A549 (cell line): Measurements from ENCODE around the gene UGT1A4. TPM values are rescaled to one million over a fixed set of nuclear protein-coding genes. Genes with fewer than 3 reads are reported as not detected.

ENCODE experiments used
- ATAC-seq, 2 experiments: fragments of 200-7000 bp in 1 of 2; fragments of >200 bp in 1 of 2; cut with Nextera tagmentation in 1 of 2; cut with Tn5 transposase in 1 of 2; 3 replicates each; pipeline versions ENCODE4 v1.8.0 to v1.9.1; 2018 to 2020; ENCODE audit warnings: mild to moderate bottlenecking in 1 of 2, moderate library complexity in 1 of 2
- CTCF ChIA-PET: fragments of 300-600 bp; sonication (Branson Sonifier 250); formaldehyde crosslinking; extraction: SDS; loops from one replicate; lab custom pipeline; 2021; ENCODE audit warnings: antibody characterized with exemption, inconsistent platforms; lab: Yijun Ruan, JAX
- POLR2A ChIA-PET: fragments of 350-600 bp; formaldehyde crosslinking; extraction: SDS; loops from one replicate; lab custom pipeline; 2021; ENCODE audit warnings: antibody characterized with exemption, inconsistent platforms; lab: Yijun Ruan, JAX
- DNase-seq, 2 experiments: peaks; one replicate each; pipeline versions ENCODE4 v3.0.0 to v3.0.0-alpha.2; 2011 to 2016; ENCODE audit warnings: low read depth in 1 of 2, low spot score in 1 of 2
- FAIRE-seq: peaks from 2 replicates; lab custom pipeline; 2011; peaks lifted over from hg19 to GRCh38; lab: Jason Lieb, UNC
- H3K27ac ChIP-seq, 2 experiments: fragments of >200 bp; sonication (Bioruptor Twin); formaldehyde crosslinking; 3 replicates each; pipeline ENCODE4 v1.5.1; 2016 to 2017
- H3K4me1 ChIP-seq: fragments of >200 bp; sonication (Bioruptor Twin); formaldehyde crosslinking; 3 replicates; pipeline ENCODE4 v1.6.1; 2016
- H3K4me2 ChIP-seq: fragments of >200 bp; sonication (Bioruptor Twin); formaldehyde crosslinking; 3 replicates; pipeline ENCODE4 v1.6.1; 2016
- H3K4me3 ChIP-seq: fragments of >200 bp; sonication (Bioruptor Twin); formaldehyde crosslinking; 3 replicates; pipeline ENCODE4 v1.5.1; 2016
- H3K9me3 ChIP-seq: fragments of >200 bp; sonication (Bioruptor Twin); formaldehyde crosslinking; 3 replicates; pipeline ENCODE4 v1.6.1; 2016
- BHLHE40 ChIP-seq: IDR thresholded peaks from 2 replicates; pipeline ENCODE4 v1.6.1; 2012; ENCODE audit warnings: low read depth, low read length, inconsistent platforms
- CHD4 ChIP-seq: fragments of 200-600 bp; sonication (generic); IDR thresholded peaks from 2 replicates; pipeline ENCODE4 v1.6.1; 2016; ENCODE audit warnings: antibody characterized with exemption, mild to moderate bottlenecking, borderline replicate concordance
- E2F6 ChIP-seq: IDR thresholded peaks from 2 replicates; pipeline ENCODE4 v1.6.1; 2012; ENCODE audit warnings: low read depth, borderline replicate concordance
- EHF ChIP-seq: fragments of 250-450 bp; sonication (Bioruptor Pico); IDR thresholded peaks from 2 replicates; pipeline ENCODE4 v1.5.0; 2020; ENCODE audit warnings: mild to moderate bottlenecking
- ELK1 ChIP-seq: fragments of 150-350 bp; IDR thresholded peaks from 2 replicates; pipeline ENCODE4 v1.6.1; 2014; ENCODE audit warnings: low read depth, mild to moderate bottlenecking, low read length
- FOSB ChIP-seq: fragments of 250-450 bp; sonication (Bioruptor Pico); IDR thresholded peaks from 2 replicates; pipeline ENCODE4 v1.5.0; 2020; ENCODE audit warnings: mild to moderate bottlenecking, moderate library complexity
- FOSL2 ChIP-seq, 2 experiments: fragments of 450-650 bp in 1 of 2; fragments of >200 bp in 1 of 2; sonication (Bioruptor Twin) in 1 of 2; formaldehyde crosslinking; IDR thresholded peaks; 2 replicates each; pipeline versions ENCODE4 v1.5.0 to v1.6.1; 2016 to 2020; ENCODE audit warnings: mild to moderate bottlenecking in 1 of 2, moderate library complexity in 1 of 2
- GATA3 ChIP-seq: IDR thresholded peaks from 2 replicates; pipeline ENCODE4 v1.6.1; 2012; ENCODE audit warnings: borderline replicate concordance
- HDAC2 ChIP-seq: fragments of 200-600 bp; sonication (generic); IDR thresholded peaks from 2 replicates; pipeline ENCODE4 v1.6.1; 2016
- HMGXB4 ChIP-seq: fragments of 250-450 bp; sonication (Bioruptor Pico); IDR thresholded peaks from 2 replicates; pipeline ENCODE4 v1.5.0; 2021; ENCODE audit warnings: mild to moderate bottlenecking, moderate library complexity, borderline replicate concordance
- JUNB ChIP-seq: fragments of >200 bp; sonication (Bioruptor Twin); formaldehyde crosslinking; IDR thresholded peaks from 2 replicates; pipeline ENCODE4 v1.6.1; 2016
- KDM1A ChIP-seq: fragments of 200-600 bp; sonication (generic); IDR thresholded peaks from 2 replicates; pipeline ENCODE4 v1.6.1; 2016; ENCODE audit warnings: low read depth, mild to moderate bottlenecking
- KDM5A ChIP-seq: fragments of 200-600 bp; sonication (generic); IDR thresholded peaks from 2 replicates; pipeline ENCODE4 v1.6.1; 2016; ENCODE audit warnings: antibody characterized with exemption, mild to moderate bottlenecking
- MAFK ChIP-seq: fragments of 450-650 bp; IDR thresholded peaks from 2 replicates; pipeline ENCODE4 v1.6.1; 2014; ENCODE audit not compliant: partially characterized antibody
- MAZ ChIP-seq: fragments of 150-350 bp; IDR thresholded peaks from 2 replicates; pipeline ENCODE4 v1.6.1; 2014; ENCODE audit warnings: antibody characterized with exemption, low read depth, low read length, borderline replicate concordance
- MYC ChIP-seq: IDR thresholded peaks from 2 replicates; pipeline ENCODE4 v1.6.1; 2012; ENCODE audit warnings: mild to moderate bottlenecking, inconsistent platforms, low read length, improper control_type of control experiment, borderline replicate concordance
- NFE2L2 ChIP-seq: fragments of 150-350 bp; conservative IDR thresholded peaks from 2 replicates; pipeline ENCODE4 v1.6.1; 2014; ENCODE audit warnings: low read length
- PBX3 ChIP-seq: IDR thresholded peaks from 2 replicates; pipeline ENCODE4 v1.6.1; 2012
- RARB ChIP-seq: fragments of 250-450 bp; sonication (Bioruptor Pico); IDR thresholded peaks from 2 replicates; pipeline ENCODE4 v1.8.0; 2021; ENCODE audit warnings: mild to moderate bottlenecking, moderate library complexity
- REST ChIP-seq: fragments of 200-600 bp; sonication (generic); IDR thresholded peaks from 2 replicates; pipeline ENCODE4 v1.6.1; 2016; ENCODE audit warnings: antibody characterized with exemption, mild to moderate bottlenecking, moderate library complexity
- RFX5 ChIP-seq: fragments of 450-650 bp; IDR thresholded peaks from 2 replicates; pipeline ENCODE4 v1.7.1; 2014; ENCODE audit warnings: antibody characterized with exemption, mild to moderate bottlenecking, moderate library complexity
- SMC3 ChIP-seq: fragments of >200 bp; sonication (Bioruptor Twin); formaldehyde crosslinking; IDR thresholded peaks from 3 replicates; pipeline ENCODE4 v1.6.1; 2018; ENCODE audit warnings: inconsistent platforms
- TFCP2L1 ChIP-seq: fragments of 250-450 bp; sonication (Bioruptor Pico); IDR thresholded peaks from 2 replicates; pipeline ENCODE4 v1.5.0; 2021; ENCODE audit warnings: mild to moderate bottlenecking
- TP53 ChIP-seq: fragments of 250-450 bp; sonication (Bioruptor Pico); IDR thresholded peaks from 2 replicates; pipeline ENCODE4 v1.5.0; 2021; ENCODE audit warnings: mild to moderate bottlenecking, moderate library complexity
- ZFP36 ChIP-seq: fragments of 450-650 bp; IDR thresholded peaks from 2 replicates; pipeline ENCODE4 v1.6.1; 2014; ENCODE audit warnings: borderline replicate concordance; ENCODE audit not compliant: partially characterized antibody
- WGBS: methylation state at CpG from one replicate; pipeline ENCODE4 v1.1.6; 2017; ENCODE audit errors: missing lambda C conversion rate; 5-methylcytosine and 5-hydroxymethylcytosine counted together
- polyA plus RNA-seq, 4 experiments: library from polyadenylated mRNA; depleted of rRNA in 3 of 4; stranded (reverse); fragments of >200 nt; fragmentation: RNase III in 1 of 4; extraction: RNeasy Plus Mini Kit Qiagen cat#74134 plus additional on column Dnase treatment in 1 of 4; gene quantifications; 2 replicates in 3 of 4; 3 replicates in 1 of 4; pipeline ENCODE4 v1.2.3, GENCODE V29; 2011 to 2017

Gene UGT1A4
- polyA plus RNA-seq, 2 of the 4 experiments (the other 2 are of a cell fraction), result 0.13 to 0.14 TPM

- H3K4me1 ChIP-seq, result peaks cover 5% of the 10 kb centered on the region
- H3K4me2 ChIP-seq, result no peak overlapping the region
- ATAC-seq (no peak), FAIRE-seq (no peak), DNase-seq (no peak)
- TF ChIP-seq NFE2L2 (no peak), GATA3 (no peak), MAZ (no peak), FOSB (no peak), TFCP2L1 (CRISPR knock-in tag) (no peak), ZFP36 (no peak)
- H3K27ac ChIP-seq, result peak overlapping the region in 1 of 2 experiments; percentile 47; a peak in 3 of 6 replicates
- no peaks in the 10 kb centered on the region for H3K9me3 ChIP-seq
- H3K4me3 ChIP-seq, result no peak overlapping the region
- CTCF ChIA-PET, result interaction anchor here (0.7 to 0.8 kb wide), 2 partner anchors 100 to 980 kb away, joined by 3 to 4 read pairs; no protein-coding TSS in a partner anchor
- WGBS, result 78% methylated on average over 4 of the region's 4 CpGs
- POLR2A ChIA-PET, result no interaction called here
These were observed 92.6 kb downstream of the UGT1A4 start for GRCh38 chr2:233811087-233811486.

GRCh38 chr2:233811732-233812131, 93.2 kb downstream of the UGT1A4 start:
- WGBS, result 88% methylated on average over 8 of the region's 8 CpGs
- ATAC-seq (no peak), FAIRE-seq (no peak), DNase-seq (no peak)
- POLR2A ChIA-PET, result no interaction called here
- TF ChIP-seq MYC (no peak), HDAC2 (no peak), TP53 (CRISPR knock-in tag) (no peak), CHD4 (no peak), FOSL2 (IDR thresholded peaks at IDR 0.05) (no peak), FOSL2 (CRISPR knock-in tag; IDR thresholded peaks at IDR 0.05) (no peak), MAFK (no peak), SMC3 (no peak), BHLHE40 (no peak), RFX5 (no peak), MAZ (no peak), RARB (no peak), KDM5A (no peak), ELK1 (no peak), EHF (CRISPR knock-in tag) (no peak), JUNB (no peak), TFCP2L1 (CRISPR knock-in tag) (no peak), FOSB (no peak), E2F6 (no peak)
- CTCF ChIA-PET, result no interaction called here
- Histone ChIP-seq H3K4me1 (peaks cover 11% of the 10 kb centered on the region), H3K4me2 (no peak overlapping the region), H3K27ac (peak overlapping the region in 1 of 2 experiments; percentile 47; a peak in 2 of 6 replicates), H3K4me3 (no peak overlapping the region), H3K9me3 (no peaks in the 10 kb centered on the region)

GRCh38 chr2:233813236-233814055, 94.9 kb downstream of the UGT1A4 start:
- Histone ChIP-seq H3K4me3 (no peak overlapping the region), H3K9me3 (no peaks in the 10 kb centered on the region), H3K4me1 (peaks cover 19% of the 10 kb centered on the region), H3K27ac (peak overlapping the region in 1 of 2 experiments; percentile 28; a peak in 3 of 6 replicates), H3K4me2 (no peak overlapping the region)
- DNase-seq (no peak), ATAC-seq (no peak), FAIRE-seq (no peak)
- CTCF ChIA-PET, result interaction anchor here (0.7 to 1.3 kb wide), 3 partner anchors 19 to 370 kb away, joined by 3 to 5 read pairs (median 3); no protein-coding TSS in a partner anchor
- POLR2A ChIA-PET, result no interaction called here
- WGBS, result 91% methylated on average over 3 of the region's 3 CpGs
- TF ChIP-seq HDAC2, result no peak
- no peak for TF ChIP-seq KDM1A
- no peak for TF ChIP-seq MYC
- TF ChIP-seq HMGXB4 (CRISPR knock-in tag), result no peak
- TF ChIP-seq REST, result no peak
- TF ChIP-seq PBX3, result no peak
